SIG-M5 treated with dmso at 0.1 percent for 504 hours (cell line): ENCODE results near the gene DAGLA.

Experiments used
- DNase-seq: peaks from one replicate; lab custom pipeline; 2025; ENCODE audit not compliant: unreplicated experiment; lab: John Stamatoyannopoulos, UW

DAGLA gene

GRCh38 chr11:61793083-61793828 is 113.1 kb downstream of the DAGLA start:
- no peak for DNase-seq

- DNase-seq, result no peak
Observed at GRCh38 chr11:61793829-61794204, 113.6 kb downstream of the DAGLA start.

GRCh38 chr11:61794579-61794978 is 114.4 kb downstream of the DAGLA start:
- no peak for DNase-seq

GRCh38 chr11:61795459-61795858 is 115.3 kb downstream of the DAGLA start:
- DNase-seq, result no peak

GRCh38 chr11:61795876-61796526 is 115.8 kb downstream of the DAGLA start:
- DNase-seq, result no peak
